Smooth muscle cell of the brain vasculature (primary cell): Measurements from ENCODE around the gene TIMM13.
A peak's percentile ranks its signal among the peaks of the same experiment; 100 is the strongest.
"Not testable (repeated sequence)": the region's sequence is repeated elsewhere in the genome, so short reads cannot be mapped to it uniquely, and the experiment has no call there.

Experiments
- DNase-seq: peaks from one replicate; pipeline ENCODE4 v3.0.0-alpha.2; 2012; ENCODE audit warnings: low read depth, low spot score

Gene TIMM13

DNA sequence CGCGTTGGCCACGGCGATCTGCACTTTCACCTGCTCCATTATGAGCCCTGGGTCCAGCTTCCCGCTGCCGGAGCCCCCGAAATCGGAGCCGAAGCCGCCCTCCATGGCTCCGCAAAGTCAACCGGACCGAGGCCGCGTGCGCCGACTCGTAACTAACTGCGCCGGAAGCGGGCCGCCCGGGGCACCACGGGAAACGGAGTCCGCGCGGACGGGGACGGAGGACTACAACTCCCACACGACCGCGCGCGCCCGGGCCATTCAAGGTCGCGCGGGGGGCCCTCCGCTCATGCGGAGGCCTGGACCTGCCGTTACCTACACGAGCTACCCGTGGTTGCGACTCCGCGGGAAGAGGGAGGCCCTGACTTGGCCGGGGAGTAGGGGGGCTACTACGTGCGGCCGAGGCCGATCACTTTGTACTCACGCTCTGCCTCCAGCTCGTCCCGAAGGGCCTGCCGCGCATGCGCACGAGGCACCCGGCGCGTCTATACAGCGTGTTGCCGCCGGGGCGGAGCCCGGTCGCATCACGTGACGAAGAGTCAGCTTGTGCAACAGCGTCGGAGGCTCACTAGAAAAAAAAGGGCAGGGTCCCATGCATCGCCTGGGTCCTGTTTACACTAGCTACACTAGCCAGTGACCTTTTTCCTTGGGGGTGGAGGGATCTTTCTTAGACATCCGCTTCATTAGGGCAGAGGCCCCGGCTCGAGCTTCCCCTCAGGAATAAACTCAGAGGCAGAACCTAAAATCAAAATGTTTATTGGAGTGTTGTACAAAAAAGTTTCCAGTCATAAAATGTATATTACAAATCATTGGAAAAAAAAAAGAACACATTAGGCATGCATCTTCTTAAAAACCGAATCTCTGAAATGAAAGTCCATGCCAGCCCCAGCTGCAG lies at the start of gene TIMM13:
TSS of gene TIMM13 (minus strand) at position 158 of the 892 bp plus-strand sequence. CDS start at position 105, 53 bp downstream.
- peak; percentile 97 for DNase-seq

DNA sequence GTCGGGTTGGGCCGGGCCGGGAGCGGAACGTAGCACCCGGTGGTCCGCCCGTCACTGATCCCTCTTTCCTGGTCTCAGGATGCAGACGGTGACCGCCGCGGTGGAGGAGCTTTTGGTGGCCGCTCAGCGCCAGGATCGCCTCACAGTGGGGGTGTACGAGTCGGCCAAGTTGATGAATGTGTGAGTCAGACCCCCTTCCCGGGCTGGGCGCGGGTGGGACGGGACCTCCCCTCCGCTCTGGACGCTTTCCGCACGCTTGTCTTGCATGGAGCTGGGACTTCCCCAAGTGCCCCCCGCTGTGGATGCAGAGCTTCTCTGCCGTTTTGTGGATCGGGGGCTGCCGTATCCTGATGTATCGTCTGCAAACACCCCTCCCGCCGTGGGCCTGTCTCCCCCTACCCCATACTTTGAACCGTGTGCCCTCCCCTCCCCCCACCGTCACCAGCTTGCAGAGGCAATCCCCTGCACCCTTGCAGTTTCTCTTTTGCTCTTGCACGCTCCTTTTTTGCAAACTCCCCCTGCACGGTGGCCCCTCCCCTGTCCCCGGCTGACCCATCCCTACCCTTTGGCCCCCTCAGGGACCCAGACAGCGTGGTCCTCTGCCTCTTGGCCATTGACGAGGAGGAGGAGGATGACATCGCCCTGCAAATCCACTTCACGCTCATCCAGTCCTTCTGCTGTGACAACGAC lies 49.2 kb upstream of the TIMM13 start:
- DNase-seq: peak; percentile 83

- peak; percentile 97 for DNase-seq
Observed at GRCh38 chr19:2475702-2476450, 48.5 kb upstream of the TIMM13 start, which contains the start of gene GADD45B. TSS of gene GADD45B (plus strand) at chr19:2476127. CDS start at chr19:2476359, 232 bp downstream.

DNA sequence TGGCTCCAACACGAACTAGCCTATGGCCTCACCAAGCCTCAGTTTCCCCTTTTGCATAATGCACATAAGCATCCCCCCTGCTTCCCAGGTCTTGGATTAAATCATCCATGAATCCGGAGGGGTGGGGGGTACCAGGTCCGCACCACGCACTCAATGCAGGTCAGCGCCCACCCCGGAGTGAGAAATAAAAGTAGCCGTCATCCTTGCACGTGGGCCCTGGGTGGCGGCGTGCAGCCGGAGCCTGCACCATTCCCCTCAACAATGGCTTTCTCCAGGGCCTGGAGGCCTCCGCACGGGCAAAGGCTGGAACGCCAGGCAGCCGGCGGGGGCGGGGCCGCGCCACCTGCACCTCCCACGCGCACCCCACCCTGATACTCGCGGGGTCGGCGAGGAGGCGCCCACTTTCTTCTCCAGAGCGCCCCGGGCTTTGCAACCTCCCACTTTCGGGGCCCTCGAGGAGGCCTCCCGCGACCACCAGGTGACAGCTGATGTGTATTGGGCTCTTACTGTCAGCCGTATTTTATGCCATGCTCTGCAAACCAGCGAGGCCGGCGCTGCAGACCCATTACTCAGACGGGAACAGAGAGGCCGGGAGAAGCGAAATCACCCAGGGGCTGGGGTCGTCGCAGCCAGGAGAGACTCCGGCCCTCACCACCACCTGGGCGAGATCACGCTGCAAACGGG lies 47.8 kb upstream of the TIMM13 start:
- DNase-seq: no peak

- DNase-seq: no peak
Observed at GRCh38 chr19:2474232-2475017, 47.0 kb upstream of the TIMM13 start.

- not testable (repeated sequence) for DNase-seq
Observed at GRCh38 chr19:2469915-2470200, 42.5 kb upstream of the TIMM13 start.

DNA sequence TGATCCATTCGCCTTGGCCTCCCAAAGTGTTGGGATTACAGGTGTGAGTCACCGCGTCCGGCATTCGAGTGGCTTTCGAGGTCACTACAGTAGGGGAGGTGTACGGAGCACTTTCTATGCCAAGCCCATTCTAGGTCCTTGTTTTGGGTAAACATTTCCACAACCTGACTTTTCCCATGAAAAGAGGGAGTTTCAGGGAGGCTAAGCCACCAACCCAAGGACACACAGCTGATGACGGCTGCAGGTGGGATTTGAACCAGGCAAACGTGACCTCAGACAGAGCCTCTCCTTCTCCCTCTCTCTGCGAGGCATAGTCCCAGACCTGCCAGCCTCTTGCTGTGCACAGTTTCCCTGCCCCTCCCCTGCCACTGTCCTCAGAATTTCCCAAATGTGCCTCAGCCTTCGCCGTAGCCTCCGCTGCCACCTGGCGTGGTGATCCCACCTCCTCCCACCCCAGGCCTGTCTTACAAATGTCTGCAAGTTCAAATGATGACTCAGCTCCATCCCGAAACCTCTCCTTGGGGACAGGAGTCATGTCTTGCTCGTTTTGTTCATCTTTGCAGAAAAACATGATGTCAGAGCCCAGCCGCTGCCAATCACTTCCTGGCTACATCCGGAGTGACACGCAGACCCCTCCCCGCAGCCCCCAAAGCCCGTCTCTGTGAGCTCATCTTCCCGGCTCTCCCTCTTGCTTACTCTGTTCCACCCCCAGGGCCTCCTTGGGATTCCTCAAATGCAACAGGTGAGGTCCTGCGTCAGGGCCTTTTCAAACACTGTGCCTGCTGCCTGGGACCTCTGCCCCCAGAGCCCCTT lies 41.9 kb upstream of the TIMM13 start:
- DNase-seq: no peak

GRCh38 chr19:2468596-2468995 lies 41.2 kb upstream of the TIMM13 start:
- no peak for DNase-seq

- no peak for DNase-seq
Observed at GRCh38 chr19:2464389-2464788, 37.0 kb upstream of the TIMM13 start.

- DNase-seq: not testable (repeated sequence)
Observed at GRCh38 chr19:2463694-2464093, 36.3 kb upstream of the TIMM13 start.

DNA sequence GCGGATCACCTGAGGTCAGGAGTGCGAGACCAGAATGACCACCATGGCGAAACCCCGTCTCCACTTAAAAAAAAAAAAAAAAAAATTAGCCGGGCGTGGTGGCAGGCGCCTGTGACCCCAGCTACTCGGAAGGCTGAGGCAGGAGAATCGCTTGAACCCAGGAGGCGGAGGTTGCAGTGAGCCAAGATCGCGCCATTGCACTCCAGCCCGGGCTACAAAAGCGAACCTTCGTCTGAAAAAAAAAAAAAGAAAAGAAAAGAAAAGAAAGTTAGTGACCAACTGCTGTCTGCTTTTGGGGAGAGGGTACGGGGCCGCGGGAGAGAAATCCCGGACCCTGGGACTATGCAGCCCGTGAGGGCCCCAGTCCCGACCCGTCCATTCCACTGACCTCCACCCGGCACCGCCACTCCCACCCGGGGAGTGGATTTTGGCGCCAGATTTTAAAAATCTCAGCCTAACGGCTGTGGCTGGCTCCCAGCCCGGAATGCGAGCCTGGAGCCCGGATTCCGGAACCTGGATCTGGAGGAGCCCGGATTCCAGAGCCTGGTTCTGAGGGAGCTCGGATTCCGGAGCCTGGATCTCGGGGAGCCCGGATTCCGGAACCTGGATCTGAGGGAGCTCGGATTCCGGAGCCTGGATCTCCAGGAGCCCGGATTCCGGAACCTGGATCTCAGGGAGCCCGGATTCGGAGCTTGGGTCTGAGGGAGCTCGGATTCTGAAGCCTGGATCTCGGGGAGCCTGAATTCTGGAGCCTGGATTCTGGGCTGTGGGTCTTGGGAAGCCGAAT lies 35.4 kb upstream of the TIMM13 start:
- peak; percentile 94 for DNase-seq

DNA sequence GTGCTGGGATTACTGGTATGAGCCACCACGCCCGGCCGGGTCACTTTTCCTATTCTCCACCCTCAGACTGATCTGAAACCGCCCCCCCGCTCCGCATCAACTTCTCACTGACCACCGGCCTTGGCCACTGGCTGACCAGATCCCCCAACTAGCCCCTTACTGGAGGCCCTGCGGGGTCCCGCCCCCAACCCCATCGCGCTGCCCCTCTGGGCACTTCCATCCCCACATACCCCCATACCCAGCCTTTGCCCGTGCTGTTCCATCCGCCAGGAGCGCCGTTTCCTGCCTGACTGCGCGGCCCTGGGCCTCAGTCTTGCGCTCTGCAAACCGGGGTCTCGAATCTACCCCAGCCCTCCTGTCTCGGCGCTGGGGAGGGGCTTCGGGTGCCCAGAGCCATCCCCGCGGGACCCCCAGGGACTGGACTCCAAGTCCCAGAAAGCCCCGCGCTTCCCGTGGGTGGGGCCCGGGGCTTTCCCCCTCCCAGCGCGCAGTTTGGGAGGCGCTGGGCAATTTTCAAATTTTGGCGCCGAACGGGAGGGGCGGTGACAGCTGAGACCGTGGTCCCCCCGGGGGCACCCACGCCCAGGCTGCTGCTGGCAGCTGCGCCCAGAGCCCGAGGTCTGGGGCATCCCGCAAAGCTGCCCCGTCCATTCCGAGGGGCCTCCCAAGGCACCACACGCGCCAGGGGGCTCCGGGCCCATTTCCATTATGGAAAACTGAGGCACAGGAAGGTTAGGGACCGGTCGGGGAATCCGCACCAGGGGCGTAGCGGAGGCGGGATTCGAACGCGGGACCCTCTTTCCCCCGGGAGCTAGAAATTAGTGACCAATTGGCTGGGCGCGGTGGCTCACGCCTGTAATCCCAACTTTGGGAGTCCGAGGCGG lies 34.6 kb upstream of the TIMM13 start:
- DNase-seq: no peak

- DNase-seq: no peak
Observed at GRCh38 chr19:2460245-2460644, 32.9 kb upstream of the TIMM13 start.

DNA sequence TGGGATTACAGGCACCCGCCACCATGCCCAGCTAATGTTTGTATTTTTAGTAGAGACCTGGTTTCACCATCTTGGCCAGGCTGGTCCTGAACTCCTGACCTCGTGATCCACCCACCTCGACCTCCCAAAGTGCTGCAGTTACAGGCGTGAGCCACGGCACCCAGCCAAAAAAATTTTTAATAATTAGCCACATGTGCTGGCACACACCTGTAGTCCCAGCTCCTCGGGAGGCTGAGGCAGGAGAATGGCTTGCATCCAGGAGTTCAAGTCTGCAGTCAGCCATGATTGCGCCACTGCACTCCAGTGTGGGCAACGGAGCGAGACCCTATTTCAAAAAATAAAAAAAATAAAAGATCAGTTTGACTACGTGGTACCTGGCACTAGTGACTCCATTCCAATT lies 31.4 kb upstream of the TIMM13 start:
- not testable (repeated sequence) for DNase-seq

- no peak for DNase-seq
Observed at GRCh38 chr19:2458054-2458453, 30.7 kb upstream of the TIMM13 start.

- no peak for DNase-seq
Observed at GRCh38 chr19:2457394-2458037, 30.1 kb upstream of the TIMM13 start.

GRCh38 chr19:2455851-2456570 lies 28.6 kb upstream of the TIMM13 start:
- no peak for DNase-seq
